PFSK-1 (cell line): ENCODE data around the gene MUL1.

Experiments used
- POLR2AphosphoS5 ChIP-seq: IDR thresholded peaks from 2 replicates; pipeline ENCODE4 v1.6.1; 2012; ENCODE audit warnings: low read depth, mild to moderate bottlenecking, control low read depth, low read length, moderate library complexity
- REST ChIP-seq, 2 experiments: IDR thresholded peaks; 2 replicates each; pipeline versions ENCODE4 v1.6.1 to v1.8.0; 2011 to 2012; ENCODE audit warnings: low read depth in 2 of 2, low read length in 2 of 2, control low read depth in 1 of 2, inconsistent platforms in 1 of 2, mild to moderate bottlenecking in 1 of 2, moderate library complexity in 1 of 2; ENCODE audit not compliant: insufficient read depth in 1 of 2
- SIN3A ChIP-seq: IDR thresholded peaks from 2 replicates; pipeline ENCODE4 v1.6.1; 2012; ENCODE audit warnings: mild to moderate bottlenecking, low read length, moderate library complexity, borderline replicate concordance; ENCODE audit not compliant: insufficient read depth
- TAF1 ChIP-seq: IDR thresholded peaks from 2 replicates; pipeline ENCODE4 v1.6.1; 2012; ENCODE audit warnings: low read length, control low read depth, borderline replicate concordance; ENCODE audit not compliant: insufficient read depth

- TF ChIP-seq TAF1 (no peak), POLR2AphosphoS5 (no peak), REST (IDR thresholded peaks at IDR 0.05; ENCODE audit: insufficient read depth in 1 of 2, low read depth in 2 of 2, low read length in 2 of 2) (no peak), SIN3A (no peak)
Measured at GRCh38 chr1:20540281-20540680, 32.3 kb upstream of the MUL1 start.
